Measurements from ENCODE around the gene THSD4. TPM values are rescaled to one million over a fixed set of nuclear protein-coding genes. Genes with fewer than 3 reads are reported as not detected.
A peak's percentile ranks its signal among the peaks of the same experiment; 100 is the strongest.

The THSD4 gene
- total and polyA plus RNA-seq, 8 donors = 15.7 to 43.3 (median 19.1) TPM

DNA sequence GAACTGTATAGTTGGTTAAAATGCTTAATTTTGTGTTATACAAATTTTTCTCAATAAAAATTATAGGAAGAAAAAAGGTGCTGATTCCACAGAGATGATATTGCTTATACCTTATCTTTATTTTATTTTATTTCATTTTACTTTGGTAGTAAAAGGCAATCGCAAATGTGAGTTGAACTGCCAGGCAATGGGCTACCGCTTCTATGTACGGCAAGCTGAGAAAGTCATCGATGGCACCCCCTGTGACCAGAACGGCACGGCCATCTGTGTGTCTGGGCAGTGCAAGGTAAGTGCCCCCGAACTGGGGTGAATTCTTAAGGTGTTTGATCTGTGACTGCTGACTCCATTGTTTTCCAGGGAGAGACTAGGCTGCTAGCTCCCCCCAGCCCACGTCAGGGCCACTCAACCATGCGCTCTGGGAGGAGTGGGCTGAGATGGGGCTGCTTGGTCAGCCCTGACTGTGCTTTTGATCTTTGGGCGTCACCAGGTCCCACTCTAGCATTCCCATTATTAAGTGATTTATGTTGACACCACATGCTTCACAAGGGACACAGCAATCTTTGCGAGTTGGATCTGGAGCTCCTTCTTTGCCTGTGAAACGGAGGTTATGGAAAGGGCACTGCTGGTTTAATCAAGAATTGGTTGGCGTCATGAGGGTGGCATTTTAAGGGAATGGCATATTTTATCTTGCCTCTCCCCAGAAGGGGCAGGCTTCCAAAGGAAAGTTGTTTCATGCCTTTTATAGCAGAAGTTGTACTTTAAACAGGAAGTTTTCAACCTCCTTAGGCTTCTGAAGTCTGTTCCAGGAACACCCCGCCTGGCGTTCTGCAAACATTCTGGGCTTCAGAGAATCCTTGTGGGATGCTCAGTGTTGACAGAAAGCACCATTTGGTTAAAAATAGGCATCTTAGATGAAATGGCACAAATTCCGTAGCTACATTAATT is 296.5 kb downstream of the THSD4 start:
- intact Hi-C loops (cut with DNase I) = no loop called here
- Histone ChIP-seq H3K27ac (peak overlapping the region; percentile 73 to 76), H3K9me3 (no peaks in the 10 kb centered on the region), H3K36me3 (no peaks in the 10 kb centered on the region), H3K4me3 (no peak overlapping the region), H3K4me1 (peaks cover 13 to 14% of the 10 kb centered on the region in 2 donors), H3K27me3 (no peaks in the 10 kb centered on the region)
- no peak for TF ChIP-seq CTCF (IDR thresholded peaks at IDR 0.05)
- DNase-seq = peak in 2 of 4 donors; percentile 63 to 73
- peak; percentile 86 for ATAC-seq

DNA sequence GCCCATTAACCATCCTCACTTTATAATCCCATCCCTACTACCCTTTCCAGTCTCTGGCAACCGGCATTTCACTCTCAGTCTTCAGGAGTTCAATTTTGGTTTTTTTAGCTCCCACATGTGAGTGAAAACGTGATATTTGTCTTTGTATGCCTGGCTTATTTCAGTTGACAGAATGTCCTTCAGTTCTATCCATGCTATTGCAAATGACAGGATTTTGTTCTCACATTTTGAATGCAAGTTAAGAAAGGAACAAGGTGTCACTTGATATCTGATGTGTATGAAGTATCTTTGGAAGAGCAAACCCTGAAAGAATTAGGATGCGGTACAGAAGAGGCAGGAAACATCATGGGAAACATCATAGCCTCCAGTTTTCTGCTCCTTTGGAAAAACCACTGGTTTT is 298.1 kb downstream of the THSD4 start:
- Histone ChIP-seq H3K27ac (peak overlapping the region; percentile 45 to 73), H3K36me3 (no peaks in the 10 kb centered on the region), H3K27me3 (no peaks in the 10 kb centered on the region), H3K9me3 (no peaks in the 10 kb centered on the region), H3K4me3 (no peak overlapping the region), H3K4me1 (peaks cover 13 to 14% of the 10 kb centered on the region in 2 donors)
- intact Hi-C loops (cut with DNase I) = no loop called here
- ATAC-seq = no peak
- no peak for TF ChIP-seq CTCF (IDR thresholded peaks at IDR 0.05)
- DNase-seq = no peak

GRCh38 chr15:71414853-71415252 is 299.6 kb downstream of the THSD4 start:
- H3K4me3 ChIP-seq = no peak overlapping the region
- H3K27ac ChIP-seq = peak overlapping the region; percentile 15 to 45
- intact Hi-C loops (cut with DNase I) = no loop called here
- H3K9me3 ChIP-seq = no peaks in the 10 kb centered on the region
- no peaks in the 10 kb centered on the region for H3K27me3 ChIP-seq
- DNase-seq (no peak), ATAC-seq (peak; percentile 31)
- no peak for TF ChIP-seq CTCF (IDR thresholded peaks at IDR 0.05)
- H3K36me3 ChIP-seq = no peaks in the 10 kb centered on the region
- H3K4me1 ChIP-seq = peaks cover 10 to 14% of the 10 kb centered on the region in 2 donors

DNA sequence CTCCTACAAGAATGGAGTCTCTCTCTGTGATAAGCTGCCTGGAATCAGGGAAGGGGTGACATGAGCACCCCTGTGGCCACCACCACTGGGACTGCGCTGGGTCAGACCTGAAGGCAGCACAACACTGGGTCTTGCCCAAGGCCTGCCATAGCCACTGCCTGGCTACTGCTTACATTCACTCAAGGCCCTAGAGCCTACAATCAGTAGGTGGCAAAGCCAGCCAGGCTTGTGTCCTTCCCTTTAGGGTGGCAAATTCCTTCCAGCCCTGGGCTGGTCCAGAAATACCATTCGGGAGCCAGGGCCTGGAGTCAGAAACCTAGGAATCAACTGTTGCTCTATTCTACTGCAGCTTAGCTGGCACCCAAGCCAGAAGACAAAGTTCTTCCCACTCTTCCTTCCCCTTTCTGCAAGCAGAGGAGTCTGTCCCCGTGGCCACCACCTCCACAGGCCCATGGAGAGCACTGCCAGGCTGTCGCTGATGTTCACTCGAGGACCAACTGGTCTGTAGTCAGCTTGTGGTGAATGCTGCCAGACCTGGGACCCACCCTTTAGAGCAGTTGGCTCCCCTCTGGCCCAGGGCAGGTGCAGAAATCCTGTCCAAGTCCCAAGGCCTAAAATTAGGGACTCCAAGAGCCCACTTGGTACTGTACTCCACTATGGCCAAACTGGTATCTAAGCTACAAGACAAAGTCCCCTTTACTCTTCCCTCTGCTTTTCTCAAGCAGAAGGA is 307.4 kb downstream of the THSD4 start:
- no peak for TF ChIP-seq CTCF (IDR thresholded peaks at IDR 0.05)
- DNase-seq (no peak), ATAC-seq (no peak)
- Histone ChIP-seq H3K4me3 (no peak overlapping the region), H3K36me3 (no peaks in the 10 kb centered on the region), H3K4me1 (no peaks in the 10 kb centered on the region), H3K27me3 (no peaks in the 10 kb centered on the region), H3K27ac (no peak overlapping the region), H3K9me3 (no peaks in the 10 kb centered on the region)
- intact Hi-C loops (cut with DNase I) = no loop called here

DNA sequence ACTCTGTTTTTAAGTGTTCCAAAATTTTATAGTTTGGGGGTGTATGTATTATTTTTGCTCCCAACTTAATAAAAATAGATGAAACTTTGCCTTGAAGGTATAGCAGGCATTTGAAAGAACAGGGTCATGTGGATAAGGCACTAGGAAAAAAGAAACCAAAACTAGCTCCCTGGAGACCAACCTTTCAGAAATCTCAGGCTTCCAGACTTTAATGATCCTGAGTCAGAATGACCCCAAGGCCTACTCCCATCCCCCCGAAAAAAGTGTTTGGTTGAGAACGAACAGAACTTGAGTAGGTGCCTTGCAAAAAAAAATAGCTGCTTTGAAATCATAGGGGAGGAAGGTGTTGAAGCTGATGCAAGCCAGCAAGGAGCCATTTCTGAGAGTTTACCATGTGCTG is 309.5 kb downstream of the THSD4 start:
- intact Hi-C loops (cut with DNase I) = no loop called here
- Histone ChIP-seq H3K36me3 (no peaks in the 10 kb centered on the region), H3K4me1 (no peaks in the 10 kb centered on the region), H3K4me3 (no peak overlapping the region), H3K27me3 (no peaks in the 10 kb centered on the region), H3K9me3 (no peaks in the 10 kb centered on the region), H3K27ac (no peak overlapping the region)
- DNase-seq (no peak), ATAC-seq (no peak)
- no peak for TF ChIP-seq CTCF (IDR thresholded peaks at IDR 0.05)
